Gastrocnemius medialis (tissue), 4 donors: Measurements from ENCODE around the gene AFF3. TPM values are rescaled to one million over a fixed set of nuclear protein-coding genes. Genes with fewer than 3 reads are reported as not detected.

Experiments used
- ATAC-seq, 2 donors: fragments of 150-250 bp; one replicate each; pipeline ENCODE4 v1.9.1; 2016
- DNase-seq, 2 donors: peaks; one replicate each; pipeline ENCODE4 v3.0.0-alpha.2; 2019
- H3K27ac ChIP-seq, 4 donors: fragments of 200-600 bp; sonication (generic); 1 replicate in 1 of 4; 2 replicates in 3 of 4; pipeline ENCODE4 v1.5.1; 2016 to 2018; ENCODE audit warnings: mild to moderate bottlenecking in 2 of 4, moderate library complexity in 1 of 4
- H3K27me3 ChIP-seq, 3 donors: fragments of 200-600 bp; sonication (generic) in 2 of 3; 1 replicate in 1 of 3; 2 replicates in 2 of 3; pipeline versions ENCODE4 v1.5.1 to v1.6.0; 2016 to 2019; ENCODE audit warnings: mild to moderate bottlenecking in 1 of 3, moderate library complexity in 1 of 3
- H3K36me3 ChIP-seq, 2 donors: fragments of 200-600 bp; sonication (generic) in 1 of 2; one replicate each; pipeline ENCODE4 v1.5.1; 2017 to 2018
- H3K4me1 ChIP-seq, 2 donors: fragments of 200-600 bp; sonication (generic) in 1 of 2; one replicate each; pipeline ENCODE4 v1.5.1; 2016 to 2017; ENCODE audit warnings: mild to moderate bottlenecking in 2 of 2
- H3K4me3 ChIP-seq, 4 donors: fragments of 200-600 bp; sonication (generic) in 3 of 4; 1 replicate in 1 of 4; 2 replicates in 3 of 4; pipeline ENCODE4 v1.5.1; 2016 to 2019; ENCODE audit warnings: mild to moderate bottlenecking in 2 of 4
- H3K9me3 ChIP-seq, 3 donors: fragments of 200-600 bp; sonication (generic) in 2 of 3; 1 replicate in 1 of 3; 2 replicates in 2 of 3; pipeline ENCODE4 v1.5.1; 2016 to 2019
- POLR2A ChIP-seq, 2 donors: fragments of 450-650 bp; IDR thresholded peaks; one replicate each; pipeline ENCODE4 v1.6.1; 2017; ENCODE audit warnings: antibody characterized with exemption in 2 of 2, mild to moderate bottlenecking in 2 of 2, moderate library complexity in 2 of 2
- in situ Hi-C, 4 donors: fragments of 200-750 bp; cut with MboI; loops; one replicate each; pipeline versions ENCODE4 v1.15.0 to v1.8.0; 2017; ENCODE audit warnings: low sequenced_read_pairs in 4 of 4
- intact Hi-C: fragments of 100-400 bp; cut with DNase I; formaldehyde crosslinking; loops from one replicate; pipeline ENCODE4 v1.15.1; 2023; ENCODE audit warnings: low total_unique reads
- total RNA-seq, 4 donors: library from RNA; depleted of rRNA; stranded (reverse); fragments of >200 nt; gene quantifications; one replicate each; pipeline versions ENCODE4 v1.1.0 to v1.2.3, GENCODE V29; 2016
- TF ChIP-seq, protein P1 (sequence below), 5 experiments: fragments of 450-650 bp in 3 of 5; fragments of 200-600 bp in 2 of 5; sonication (generic) in 2 of 5; IDR thresholded peaks in 4 of 5; conservative IDR thresholded peaks in 1 of 5; 1 replicate in 4 of 5; 2 replicates in 1 of 5; pipeline ENCODE4 v1.5.1; 2016 to 2019; ENCODE audit warnings: antibody characterized with exemption in 5 of 5, mild to moderate bottlenecking in 3 of 5, moderate library complexity in 3 of 5

Gene AFF3
- total RNA-seq, 4 donors from 2014 or later, result 0.22 to 0.55 (median 0.47) TPM

DNA sequence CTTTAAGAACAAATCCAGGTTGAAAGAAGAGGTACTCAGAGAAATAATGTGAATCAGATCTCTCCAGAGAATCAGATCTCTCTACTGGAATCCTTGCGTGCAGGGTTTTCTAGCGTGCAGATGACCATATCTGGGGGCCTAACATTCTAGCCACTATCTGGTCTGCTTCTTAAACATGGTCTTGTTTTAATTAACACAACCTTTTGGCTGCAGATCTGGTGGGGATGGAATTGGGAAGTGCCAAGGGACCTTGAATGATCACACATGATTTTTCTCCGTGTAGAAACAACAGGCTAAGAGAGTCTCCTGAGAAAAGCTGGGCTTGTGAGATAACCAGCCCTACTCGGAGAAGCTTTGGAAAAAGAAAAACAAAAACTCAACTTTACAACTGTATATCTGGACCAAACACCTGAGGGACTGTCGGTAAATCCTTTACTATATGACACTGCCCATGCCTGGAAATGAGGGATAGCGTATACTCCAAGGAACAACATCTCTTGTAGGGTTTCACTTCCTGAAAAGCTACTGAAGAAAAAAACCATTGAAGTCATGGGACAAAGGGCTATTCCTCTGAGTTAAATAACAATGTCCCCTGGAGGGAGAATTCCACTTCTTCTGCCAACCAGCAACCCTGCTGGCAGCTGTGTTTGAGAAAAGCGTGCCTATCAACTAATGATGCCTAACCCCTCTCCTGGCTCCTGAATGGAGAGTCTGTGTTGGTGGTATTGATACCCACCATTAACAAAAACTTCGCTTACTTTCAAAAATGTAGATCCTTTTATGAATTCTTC is 481.6 kb downstream of the AFF3 start:
- intact Hi-C loops (loop anchor here (1.0 to 2.0 kb wide), 2 partner anchors 24 to 46 kb away; no protein-coding TSS in a partner anchor), in situ Hi-C loops (no loop called here)
- no peaks in the 10 kb centered on the region for H3K36me3 ChIP-seq
- no peaks in the 10 kb centered on the region for H3K27me3 ChIP-seq
- DNase-seq (no peak), ATAC-seq (no peak)
- H3K4me3 ChIP-seq, result no peak overlapping the region
- H3K27ac ChIP-seq, result peak overlapping the region in 3 of 4 donors; percentile 4 to 32 (median 31)
- H3K9me3 ChIP-seq, result no peaks in the 10 kb centered on the region
- peaks cover 9 to 17% of the 10 kb centered on the region in 2 donors for H3K4me1 ChIP-seq
- no peak for TF ChIP-seq POLR2A (IDR thresholded peaks at IDR 0.05)
- TF ChIP-seq, protein P1, sequence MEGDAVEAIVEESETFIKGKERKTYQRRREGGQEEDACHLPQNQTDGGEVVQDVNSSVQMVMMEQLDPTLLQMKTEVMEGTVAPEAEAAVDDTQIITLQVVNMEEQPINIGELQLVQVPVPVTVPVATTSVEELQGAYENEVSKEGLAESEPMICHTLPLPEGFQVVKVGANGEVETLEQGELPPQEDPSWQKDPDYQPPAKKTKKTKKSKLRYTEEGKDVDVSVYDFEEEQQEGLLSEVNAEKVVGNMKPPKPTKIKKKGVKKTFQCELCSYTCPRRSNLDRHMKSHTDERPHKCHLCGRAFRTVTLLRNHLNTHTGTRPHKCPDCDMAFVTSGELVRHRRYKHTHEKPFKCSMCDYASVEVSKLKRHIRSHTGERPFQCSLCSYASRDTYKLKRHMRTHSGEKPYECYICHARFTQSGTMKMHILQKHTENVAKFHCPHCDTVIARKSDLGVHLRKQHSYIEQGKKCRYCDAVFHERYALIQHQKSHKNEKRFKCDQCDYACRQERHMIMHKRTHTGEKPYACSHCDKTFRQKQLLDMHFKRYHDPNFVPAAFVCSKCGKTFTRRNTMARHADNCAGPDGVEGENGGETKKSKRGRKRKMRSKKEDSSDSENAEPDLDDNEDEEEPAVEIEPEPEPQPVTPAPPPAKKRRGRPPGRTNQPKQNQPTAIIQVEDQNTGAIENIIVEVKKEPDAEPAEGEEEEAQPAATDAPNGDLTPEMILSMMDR (IDR thresholded peaks at IDR 0.05 in 4 of 5, conservative IDR thresholded peaks at IDR 0.05 in 1 of 5), result no peak

DNA sequence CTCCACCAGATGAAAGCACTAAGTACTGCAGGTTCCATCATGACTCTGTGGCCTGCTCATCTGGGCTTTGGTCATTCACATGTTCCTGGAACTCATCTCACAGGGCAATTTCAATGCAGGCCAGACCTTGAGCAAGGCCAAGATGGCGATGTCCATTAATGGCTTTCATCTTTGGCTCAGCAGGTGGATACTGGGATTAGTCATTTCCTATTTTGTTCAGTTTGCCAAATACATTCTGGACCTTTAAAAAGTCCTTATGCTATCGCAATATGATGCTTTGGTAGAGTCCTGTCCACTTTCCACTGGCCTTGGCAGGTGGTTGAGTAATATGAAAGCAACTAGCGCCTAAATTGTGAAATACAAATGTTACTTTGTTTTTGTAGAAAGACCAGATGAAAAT is 482.5 kb downstream of the AFF3 start:
- ATAC-seq, result peak; percentile 72 to 77
- in situ Hi-C loops, result no loop called here
- peak overlapping the region in 1 of 4 donors; percentile 14 for H3K27ac ChIP-seq
- DNase-seq, result peak; percentile 33 to 69
- intact Hi-C loops, result loop anchor here (1.0 to 2.0 kb wide), 2 partner anchors 23 to 47 kb away; no protein-coding TSS in a partner anchor
- no peaks in the 10 kb centered on the region for H3K9me3 ChIP-seq
- TF ChIP-seq POLR2A (IDR thresholded peaks at IDR 0.05), result no peak
- TF ChIP-seq, protein P1 (IDR thresholded peaks at IDR 0.05 in 4 of 5, conservative IDR thresholded peaks at IDR 0.05 in 1 of 5), result no peak
- H3K36me3 ChIP-seq, result no peaks in the 10 kb centered on the region
- no peak overlapping the region for H3K4me3 ChIP-seq
- H3K4me1 ChIP-seq, result peaks cover 9 to 17% of the 10 kb centered on the region in 2 donors
- no peaks in the 10 kb centered on the region for H3K27me3 ChIP-seq

DNA sequence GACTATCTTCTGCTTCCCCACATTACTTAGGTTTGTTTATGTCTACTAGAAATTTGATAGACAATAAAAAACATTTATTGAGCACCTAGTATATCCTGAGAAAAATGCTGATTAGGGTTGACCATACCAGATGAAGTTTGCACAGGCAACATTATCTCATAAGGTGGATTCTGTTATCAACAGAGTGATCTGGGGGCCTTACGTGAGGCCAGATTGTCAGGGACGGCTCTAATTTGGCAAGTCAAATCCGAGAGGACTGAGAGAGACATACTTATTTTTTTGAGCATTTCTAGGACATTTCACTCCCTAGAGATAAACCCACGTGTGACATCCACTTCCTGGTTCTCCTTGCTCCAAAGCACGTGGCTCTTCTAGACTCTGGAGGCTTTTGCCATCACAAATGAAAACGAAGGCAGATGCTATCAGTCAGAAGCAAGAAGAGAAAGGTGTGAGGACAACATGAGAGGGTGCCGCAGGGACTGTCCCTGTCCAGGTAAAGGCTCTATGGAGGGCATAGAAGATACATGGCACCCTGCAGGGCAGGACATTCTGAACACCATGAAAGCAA is 484.6 kb downstream of the AFF3 start:
- peaks cover 5 to 7% of the 10 kb centered on the region in 2 donors for H3K4me1 ChIP-seq
- intact Hi-C loops, result no loop called here
- ATAC-seq (no peak), DNase-seq (no peak)
- H3K9me3 ChIP-seq, result no peaks in the 10 kb centered on the region
- in situ Hi-C loops, result no loop called here
- H3K27ac ChIP-seq, result peak overlapping the region in 2 of 4 donors; percentile 21 to 44
- TF ChIP-seq POLR2A (IDR thresholded peaks at IDR 0.05), result no peak
- TF ChIP-seq, protein P1 (IDR thresholded peaks at IDR 0.05 in 4 of 5, conservative IDR thresholded peaks at IDR 0.05 in 1 of 5), result no peak
- no peaks in the 10 kb centered on the region for H3K36me3 ChIP-seq
- no peak overlapping the region for H3K4me3 ChIP-seq
- no peaks in the 10 kb centered on the region for H3K27me3 ChIP-seq

DNA sequence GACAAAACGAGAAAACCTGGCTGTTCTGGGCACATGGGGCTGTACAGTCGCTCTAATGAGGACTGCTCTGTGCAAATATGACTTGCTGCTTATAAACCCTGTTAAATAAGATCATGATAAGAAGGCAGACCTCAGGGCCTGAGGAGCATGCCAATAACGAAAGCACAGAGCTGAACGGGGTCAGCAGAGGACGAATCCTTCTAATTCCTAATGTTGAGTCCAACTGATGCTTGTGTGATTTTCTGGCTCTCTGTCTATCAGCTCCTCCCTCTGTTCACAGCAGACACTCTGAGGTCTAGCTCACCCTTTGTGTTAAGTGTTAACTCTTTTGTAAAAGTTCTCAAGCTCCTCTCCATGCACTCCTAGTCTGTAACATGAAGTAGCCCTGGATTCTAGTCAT is 485.4 kb downstream of the AFF3 start:
- in situ Hi-C loops (no loop called here), intact Hi-C loops (no loop called here)
- H3K36me3 ChIP-seq, result no peaks in the 10 kb centered on the region
- peak; percentile 15 to 45 for ATAC-seq
- H3K4me3 ChIP-seq, result no peak overlapping the region
- DNase-seq, result no peak
- no peaks in the 10 kb centered on the region for H3K27me3 ChIP-seq
- H3K9me3 ChIP-seq, result no peaks in the 10 kb centered on the region
- TF ChIP-seq, protein P1 (IDR thresholded peaks at IDR 0.05 in 4 of 5, conservative IDR thresholded peaks at IDR 0.05 in 1 of 5), result no peak
- no peak for TF ChIP-seq POLR2A (IDR thresholded peaks at IDR 0.05)
- H3K4me1 ChIP-seq, result peaks cover 0 to 5% of the 10 kb centered on the region in 2 donors
- peak overlapping the region in 2 of 4 donors; percentile 7 to 44 for H3K27ac ChIP-seq
